Activated naive CD4-positive, alpha-beta T cell treated with anti-CD3 and anti-CD28 coated beads for 36 hours (primary cell): ENCODE results near the gene ADAMTS12. TPM values are rescaled to one million over a fixed set of nuclear protein-coding genes. Genes with fewer than 3 reads are reported as not detected.
"Not testable (repeated sequence)": the region's sequence is repeated elsewhere in the genome, so short reads cannot be mapped to it uniquely, and the experiment has no call there.

Experiments
- CTCF ChIA-PET: fragments of 350-600 bp; sonication (Branson Sonifier 250); formaldehyde crosslinking; loops from one replicate; lab custom pipeline; 2021; ENCODE audit warnings: antibody characterized with exemption; lab: Charles Lee
- DNase-seq: peaks from one replicate; pipeline ENCODE4 v3.0.0-alpha.2; 2020
- H3K27ac Mint-ChIP-seq: one replicate; pipeline ENCODE4 v1.8.0; 2021; ENCODE audit warnings: mild to moderate bottlenecking, mixed read lengths
- H3K27me3 Mint-ChIP-seq: one replicate; pipeline ENCODE4 v1.8.0; 2021; ENCODE audit warnings: low read depth, mixed read lengths
- H3K36me3 Mint-ChIP-seq: one replicate; pipeline ENCODE4 v1.8.0; 2021; ENCODE audit warnings: low read depth, mixed read lengths
- H3K4me1 Mint-ChIP-seq: one replicate; pipeline ENCODE4 v1.8.0; 2021; ENCODE audit warnings: low read depth, mixed read lengths
- H3K4me3 Mint-ChIP-seq: one replicate; pipeline ENCODE4 v1.8.0; 2021; ENCODE audit warnings: mild to moderate bottlenecking, moderate library complexity, mixed read lengths
- H3K9me3 Mint-ChIP-seq: one replicate; pipeline ENCODE4 v1.8.0; 2021; ENCODE audit warnings: mixed read lengths
- intact Hi-C: fragments of 100-400 bp; cut with micrococcal nuclease; formaldehyde crosslinking; loops from one replicate; pipeline ENCODE4 v1.15.1; 2023
- total RNA-seq, 2 experiments: library from RNA; stranded (reverse); gene quantifications; one replicate each; pipeline ENCODE4 v1.2.3, GENCODE V29; 2021

ADAMTS12 gene
- total RNA-seq, 2 experiments from 2014 or later, result not detected

DNA sequence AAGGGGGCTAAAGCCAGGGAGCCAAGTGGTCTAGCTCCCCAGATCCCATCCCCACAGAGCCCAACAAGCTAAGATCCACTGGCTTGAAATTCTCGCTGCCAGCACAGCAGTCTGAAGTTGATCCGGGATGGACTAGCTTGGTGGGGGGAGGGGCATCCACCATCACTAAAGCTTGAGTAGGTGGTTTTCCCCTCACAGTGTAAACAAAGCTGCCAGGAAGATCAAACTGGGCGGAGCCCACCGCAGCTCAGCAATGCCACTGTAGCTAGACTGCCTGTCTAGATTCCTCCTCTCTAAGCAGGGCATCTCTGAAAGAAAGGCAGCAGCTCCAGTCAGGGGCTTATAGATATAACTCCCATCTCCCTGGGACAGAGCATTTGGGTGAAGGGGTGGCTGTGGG, 32.6 kb downstream of the ADAMTS12 start:
- DNase-seq, result peak; percentile 87
- peaks cover 33% of the 10 kb centered on the region for H3K4me1 Mint-ChIP-seq
- not testable (repeated sequence) for H3K9me3 Mint-ChIP-seq, H3K4me3 Mint-ChIP-seq, H3K36me3 Mint-ChIP-seq, H3K27me3 Mint-ChIP-seq, H3K27ac Mint-ChIP-seq
- CTCF ChIA-PET, result interaction anchor here (1.2 kb wide), 1 partner anchor 271 kb away, joined by 3 read pairs; no protein-coding TSS in a partner anchor
- intact Hi-C loops, result loop anchor here (1.0 to 10.0 kb wide), 3 partner anchors 18 to 1066 kb away; partner anchors contain the start of genes DNAJC21 and TARS1

- no peaks in the 10 kb centered on the region for H3K36me3 Mint-ChIP-seq
- peak; percentile 26 for DNase-seq
- H3K27me3 Mint-ChIP-seq, result no peaks in the 10 kb centered on the region
- intact Hi-C loops, result loop anchor here (10.0 kb wide), 1 partner anchor 1068 kb away; the partner anchor contains the start of gene DNAJC21
- H3K27ac Mint-ChIP-seq, result no peak overlapping the region
- H3K9me3 Mint-ChIP-seq, result no peaks in the 10 kb centered on the region
- CTCF ChIA-PET, result no interaction called here
- H3K4me1 Mint-ChIP-seq, result peaks cover 33% of the 10 kb centered on the region
- no peak overlapping the region for H3K4me3 Mint-ChIP-seq
Measured at GRCh38 chr5:33857037-33857436, 34.8 kb downstream of the ADAMTS12 start.

GRCh38 chr5:33855396-33855795, 36.4 kb downstream of the ADAMTS12 start:
- Mint-ChIP-seq H3K36me3 (no peaks in the 10 kb centered on the region), H3K27ac (no peak overlapping the region), H3K9me3 (no peaks in the 10 kb centered on the region), H3K27me3 (no peaks in the 10 kb centered on the region), H3K4me1 (peaks cover 27% of the 10 kb centered on the region), H3K4me3 (no peak overlapping the region)
- DNase-seq, result no peak
- intact Hi-C loops, result loop anchor here (10.0 kb wide), 1 partner anchor 1069 kb away; the partner anchor contains the start of gene DNAJC21
- CTCF ChIA-PET, result interaction anchor here (0.5 to 0.9 kb wide), 3 partner anchors 8 to 114 kb away, joined by 3 to 4 read pairs (median 3); no protein-coding TSS in a partner anchor

GRCh38 chr5:33854733-33855151, 37.0 kb downstream of the ADAMTS12 start:
- Mint-ChIP-seq H3K4me1 (peaks cover 32% of the 10 kb centered on the region), H3K36me3 (no peaks in the 10 kb centered on the region), H3K4me3 (no peak overlapping the region), H3K9me3 (no peaks in the 10 kb centered on the region), H3K27me3 (no peaks in the 10 kb centered on the region), H3K27ac (no peak overlapping the region)
- intact Hi-C loops, result loop anchor here (10.0 kb wide), 1 partner anchor 1070 kb away; the partner anchor contains the start of gene DNAJC21
- no peak for DNase-seq
- CTCF ChIA-PET, result interaction anchor here (0.9 kb wide), 1 partner anchor 80 kb away, joined by 3 read pairs; no protein-coding TSS in a partner anchor

DNA sequence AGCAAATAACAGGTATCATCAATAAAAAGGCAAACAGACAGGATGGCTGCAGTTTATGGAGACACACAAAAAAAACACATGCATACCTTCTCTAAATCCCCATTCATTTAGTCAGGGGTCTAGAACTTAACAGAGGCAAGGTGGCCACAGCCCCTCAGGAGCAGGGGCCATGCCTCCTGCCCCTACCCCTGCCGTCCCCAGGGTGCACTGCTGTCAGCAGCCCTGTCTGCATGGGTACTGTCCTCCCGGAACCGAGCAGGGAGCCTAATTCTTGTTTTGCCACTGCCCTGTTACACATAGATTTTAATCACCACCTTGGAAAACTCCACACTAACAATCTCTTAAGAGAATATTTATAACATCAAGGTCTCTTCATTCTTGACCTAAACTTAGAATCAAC, 39.0 kb downstream of the ADAMTS12 start:
- no peaks in the 10 kb centered on the region for H3K36me3 Mint-ChIP-seq
- intact Hi-C loops, result loop anchor here (10.0 kb wide), 1 partner anchor 1072 kb away; the partner anchor contains the start of gene DNAJC21

GRCh38 chr5:33852319-33852718, 39.5 kb downstream of the ADAMTS12 start:
- CTCF ChIA-PET, result no interaction called here
- no peak for DNase-seq
- intact Hi-C loops, result loop anchor here (10.0 kb wide), 1 partner anchor 1072 kb away; the partner anchor contains the start of gene DNAJC21
- no peaks in the 10 kb centered on the region for H3K36me3 Mint-ChIP-seq
- H3K4me3 Mint-ChIP-seq, result no peak overlapping the region
- peaks cover 13% of the 10 kb centered on the region for H3K4me1 Mint-ChIP-seq
- no peak overlapping the region for H3K27ac Mint-ChIP-seq
- no peaks in the 10 kb centered on the region for H3K9me3 Mint-ChIP-seq
- no peaks in the 10 kb centered on the region for H3K27me3 Mint-ChIP-seq

More for the DNA sequence above, 39.0 kb downstream of the ADAMTS12 start:
- Mint-ChIP-seq H3K9me3 (no peaks in the 10 kb centered on the region), H3K27ac (no peak overlapping the region), H3K4me1 (peaks cover 16% of the 10 kb centered on the region), H3K27me3 (no peaks in the 10 kb centered on the region), H3K4me3 (no peak overlapping the region)
- no peak for DNase-seq
- CTCF ChIA-PET, result no interaction called here

DNA sequence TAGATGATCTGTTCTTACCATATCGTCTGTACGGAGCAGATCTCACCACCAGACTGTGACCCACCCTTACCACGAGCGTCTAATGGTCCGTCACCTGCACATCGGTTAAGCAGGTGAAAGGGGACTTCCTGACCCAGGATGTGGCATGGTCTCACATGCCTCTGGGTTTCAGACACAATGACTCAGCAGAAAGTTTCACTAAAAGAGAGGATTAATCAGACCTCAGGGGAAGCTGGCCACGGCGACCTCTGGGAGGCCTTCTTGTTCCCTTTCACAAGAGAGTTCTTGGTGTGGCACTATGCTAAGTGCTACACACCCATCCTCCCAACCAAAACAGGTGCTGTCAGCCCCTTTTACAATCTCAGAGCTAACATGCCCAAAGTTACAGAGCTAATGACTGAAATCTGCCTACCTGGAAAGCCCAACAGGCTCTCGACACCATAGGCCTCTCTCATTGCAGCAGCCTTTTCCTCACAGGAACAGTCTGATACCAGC, 41.6 kb downstream of the ADAMTS12 start:
- no peak overlapping the region for H3K4me3 Mint-ChIP-seq
- H3K36me3 Mint-ChIP-seq, result no peaks in the 10 kb centered on the region
- intact Hi-C loops, result loop anchor here (1.0 to 10.0 kb wide), 3 partner anchors 8 to 1075 kb away; partner anchors contain the start of gene DNAJC21
- peaks cover 8% of the 10 kb centered on the region for H3K4me1 Mint-ChIP-seq
- H3K27ac Mint-ChIP-seq, result peak overlapping the region; percentile 55
- no peaks in the 10 kb centered on the region for H3K9me3 Mint-ChIP-seq
- DNase-seq, result peak; percentile 70
- no peaks in the 10 kb centered on the region for H3K27me3 Mint-ChIP-seq
- CTCF ChIA-PET, result no interaction called here

- Mint-ChIP-seq H3K4me3 (no peak overlapping the region), H3K36me3 (no peaks in the 10 kb centered on the region), H3K27ac (no peak overlapping the region), H3K27me3 (no peaks in the 10 kb centered on the region), H3K4me1 (peaks cover 8% of the 10 kb centered on the region), H3K9me3 (peaks cover 6% of the 10 kb centered on the region)
- DNase-seq, result no peak
- CTCF ChIA-PET, result no interaction called here
- intact Hi-C loops, result no loop called here
Measured at GRCh38 chr5:33848554-33848953, 43.2 kb downstream of the ADAMTS12 start.

DNA sequence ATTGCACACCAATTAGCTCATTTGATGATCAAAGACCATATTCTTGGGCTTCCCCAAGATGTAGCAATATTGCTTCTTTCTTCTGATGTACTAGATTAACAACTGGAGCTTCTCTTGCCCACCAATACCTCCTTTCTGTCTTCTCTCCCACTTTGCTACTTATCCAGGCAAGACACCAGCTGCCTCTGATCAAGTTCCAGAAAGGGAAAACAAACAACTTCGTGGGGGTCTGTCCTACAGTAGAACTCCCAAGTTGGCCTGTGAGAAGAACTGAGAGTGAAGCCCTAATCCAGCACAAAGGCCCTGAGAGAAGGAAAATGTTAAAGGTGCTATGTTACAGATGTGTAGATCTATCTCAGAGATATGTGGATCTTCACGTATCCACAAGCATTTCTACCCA, 44.9 kb downstream of the ADAMTS12 start:
- Mint-ChIP-seq H3K4me3 (no peak overlapping the region), H3K27me3 (no peaks in the 10 kb centered on the region), H3K4me1 (peaks cover 11% of the 10 kb centered on the region), H3K9me3 (peaks cover 6% of the 10 kb centered on the region), H3K36me3 (no peaks in the 10 kb centered on the region), H3K27ac (no peak overlapping the region)
- no peak for DNase-seq
- intact Hi-C loops, result no loop called here
- CTCF ChIA-PET, result no interaction called here

- peaks cover 18% of the 10 kb centered on the region for H3K4me1 Mint-ChIP-seq
- CTCF ChIA-PET, result no interaction called here
- intact Hi-C loops, result loop anchor here (5.0 kb wide), 1 partner anchor 89 kb away; no protein-coding TSS in a partner anchor
- no peaks in the 10 kb centered on the region for H3K27me3 Mint-ChIP-seq
- H3K9me3 Mint-ChIP-seq, result peaks cover 6% of the 10 kb centered on the region
- DNase-seq, result no peak
- H3K27ac Mint-ChIP-seq, result no peak overlapping the region
- no peaks in the 10 kb centered on the region for H3K36me3 Mint-ChIP-seq
- no peak overlapping the region for H3K4me3 Mint-ChIP-seq
Measured at GRCh38 chr5:33843579-33843978, 48.2 kb downstream of the ADAMTS12 start.

DNA sequence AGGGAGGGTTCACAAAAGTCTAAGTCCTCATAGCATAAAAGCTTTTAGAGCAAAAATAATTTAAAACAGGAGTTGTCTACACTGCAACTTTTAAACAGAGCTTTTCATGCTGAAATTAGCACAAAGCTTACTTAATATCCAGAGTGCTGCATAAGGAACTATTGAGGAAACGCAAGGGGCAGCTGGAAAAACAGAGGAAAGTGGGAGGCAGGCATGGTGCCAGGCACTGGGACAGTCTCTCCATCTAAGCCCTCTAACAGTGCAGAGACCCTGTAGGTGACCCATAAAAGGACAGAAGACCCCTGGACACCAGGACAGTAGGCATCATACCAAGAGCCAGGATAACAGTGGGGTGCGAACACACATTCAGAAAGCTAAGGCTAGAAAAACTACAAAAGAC, 49.3 kb downstream of the ADAMTS12 start:
- intact Hi-C loops, result loop anchor here (1.0 to 5.0 kb wide), 2 partner anchors 8 to 90 kb away; no protein-coding TSS in a partner anchor
- Mint-ChIP-seq H3K9me3 (peaks cover 6% of the 10 kb centered on the region), H3K27me3 (no peaks in the 10 kb centered on the region), H3K27ac (no peak overlapping the region), H3K4me3 (no peak overlapping the region), H3K36me3 (no peaks in the 10 kb centered on the region), H3K4me1 (peaks cover 18% of the 10 kb centered on the region)
- DNase-seq, result no peak
- CTCF ChIA-PET, result no interaction called here

DNA sequence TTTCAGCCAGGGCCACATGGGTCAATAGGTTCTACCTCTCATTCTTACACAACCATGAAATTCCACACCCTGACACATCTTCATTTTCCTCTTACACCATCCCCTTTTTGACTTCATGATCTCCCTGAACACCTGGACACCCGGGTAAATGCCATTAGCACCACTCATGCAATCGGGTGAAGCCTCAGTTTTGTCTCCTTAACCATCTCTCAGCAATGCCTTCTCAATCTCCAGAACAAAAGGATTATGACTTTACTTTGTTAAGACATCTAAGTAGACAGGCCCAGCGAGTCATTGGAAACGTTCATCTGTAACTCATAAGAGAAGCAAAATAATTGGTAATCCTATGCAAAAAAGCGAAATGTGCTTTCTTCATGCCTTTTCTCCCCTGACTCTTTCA, 49.9 kb downstream of the ADAMTS12 start:
- CTCF ChIA-PET, result no interaction called here

More for the DNA sequence above, 49.9 kb downstream of the ADAMTS12 start:
- intact Hi-C loops, result loop anchor here (1.0 to 5.0 kb wide), 3 partner anchors 8 to 90 kb away; no protein-coding TSS in a partner anchor
- peaks cover 18% of the 10 kb centered on the region for H3K4me1 Mint-ChIP-seq
- no peaks in the 10 kb centered on the region for H3K27me3 Mint-ChIP-seq
- peaks cover 6% of the 10 kb centered on the region for H3K9me3 Mint-ChIP-seq
- no peak overlapping the region for H3K27ac Mint-ChIP-seq
- DNase-seq, result no peak
- no peak overlapping the region for H3K4me3 Mint-ChIP-seq
- no peaks in the 10 kb centered on the region for H3K36me3 Mint-ChIP-seq
